Fibroblast of pulmonary artery (primary cell): ENCODE measurements around the gene TMEM127.

Experiments used
- DNase-seq: peaks from one replicate; pipeline ENCODE4 v3.0.0-alpha.2; 2010; ENCODE audit warnings: low read depth
- H3K4me3 ChIP-seq: replicated peaks from 2 replicates; pipeline ENCODE4 v1.5.1; 2011; ENCODE audit warnings: low read depth, mild to moderate bottlenecking, control low read depth, low read length, moderate library complexity
- CTCF ChIP-seq: IDR thresholded peaks from 2 replicates; pipeline ENCODE4 v1.5.1; 2011; ENCODE audit warnings: mild to moderate bottlenecking, control low read depth, low read length, inconsistent platforms; ENCODE audit errors: missing control alignments

TMEM127 gene

GRCh38 chr2:96204836-96205624 lies 60.8 kb downstream of the TMEM127 start:
- H3K4me3 ChIP-seq: peak overlapping the region; percentile 11
- DNase-seq: peak; percentile 26
- no peak for TF ChIP-seq CTCF

GRCh38 chr2:96203130-96204028 lies 62.4 kb downstream of the TMEM127 start:
- TF ChIP-seq CTCF: no peak
- no peak for DNase-seq
- H3K4me3 ChIP-seq: no peak overlapping the region

GRCh38 chr2:96202152-96202854 lies 63.5 kb downstream of the TMEM127 start:
- no peak overlapping the region for H3K4me3 ChIP-seq
- TF ChIP-seq CTCF: no peak
- no peak for DNase-seq

GRCh38 chr2:96201338-96201737 lies 64.5 kb downstream of the TMEM127 start:
- no peak for TF ChIP-seq CTCF
- no peak overlapping the region for H3K4me3 ChIP-seq
- no peak for DNase-seq

- no peak for DNase-seq
- H3K4me3 ChIP-seq: no peak overlapping the region
- no peak for TF ChIP-seq CTCF
These were observed 66.9 kb downstream of the TMEM127 start for GRCh38 chr2:96198921-96199320.
